ENCODE data around the gene TAF1B.

Gene TAF1B

DNA sequence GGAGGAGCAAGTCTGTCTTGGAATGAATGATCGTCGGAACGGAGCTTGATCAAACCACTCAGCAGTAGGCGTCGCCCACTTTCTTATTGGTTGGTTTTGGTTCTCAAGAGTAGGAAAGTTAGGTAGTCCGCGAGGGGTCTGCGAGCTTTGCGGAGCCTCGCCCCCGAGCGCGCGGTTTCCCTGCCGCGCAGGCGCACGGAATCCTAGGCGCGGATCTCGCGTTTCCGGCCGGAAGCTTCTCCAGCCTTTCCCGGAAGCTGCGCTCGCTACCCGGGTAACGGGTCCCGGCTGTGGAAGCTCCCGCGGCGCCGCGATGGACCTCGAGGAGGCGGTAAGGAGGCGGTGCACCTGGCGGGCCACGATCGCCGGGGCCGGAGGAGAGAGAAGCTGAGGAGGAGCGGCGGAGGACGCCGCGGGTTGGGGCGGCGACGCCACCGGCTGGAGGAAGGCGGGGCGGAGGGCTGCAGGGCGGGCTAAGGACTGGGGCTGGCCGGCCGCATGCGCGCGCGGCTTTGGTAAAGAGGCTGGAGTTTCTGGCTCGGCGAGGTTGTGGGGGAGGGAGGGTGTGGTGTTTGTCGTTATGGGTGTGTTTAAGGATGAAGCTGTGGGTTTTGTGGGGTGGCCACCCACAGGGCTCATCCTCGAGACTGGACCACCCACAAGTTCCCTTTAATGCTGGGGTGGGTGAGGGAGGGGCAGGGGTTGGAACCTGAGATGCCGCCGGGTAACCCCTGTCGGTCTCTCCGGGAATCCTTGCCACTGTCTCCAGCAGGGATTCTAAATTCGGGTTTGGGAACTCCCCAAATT lies at the start of gene TAF1B:
Gene TAF1B, plus strand, starts transcription at position 246 of the 807 bp plus-strand sequence. Its CDS starts 68 bp downstream, at position 314.
- TF ChIP-seq JUND (IDR thresholded peaks at IDR 0.05; ENCODE audit: low read depth), result no peak
- DNase-seq (ENCODE audit: low read depth in 1 of 2, low spot score in 1 of 2), result peak; percentile 79 to 94
- in situ Hi-C loops (cut with HindIII; ENCODE audit: low pct_unique_long_range_greater_than_20kb, low sequenced_read_pairs), result no loop called here

DNA sequence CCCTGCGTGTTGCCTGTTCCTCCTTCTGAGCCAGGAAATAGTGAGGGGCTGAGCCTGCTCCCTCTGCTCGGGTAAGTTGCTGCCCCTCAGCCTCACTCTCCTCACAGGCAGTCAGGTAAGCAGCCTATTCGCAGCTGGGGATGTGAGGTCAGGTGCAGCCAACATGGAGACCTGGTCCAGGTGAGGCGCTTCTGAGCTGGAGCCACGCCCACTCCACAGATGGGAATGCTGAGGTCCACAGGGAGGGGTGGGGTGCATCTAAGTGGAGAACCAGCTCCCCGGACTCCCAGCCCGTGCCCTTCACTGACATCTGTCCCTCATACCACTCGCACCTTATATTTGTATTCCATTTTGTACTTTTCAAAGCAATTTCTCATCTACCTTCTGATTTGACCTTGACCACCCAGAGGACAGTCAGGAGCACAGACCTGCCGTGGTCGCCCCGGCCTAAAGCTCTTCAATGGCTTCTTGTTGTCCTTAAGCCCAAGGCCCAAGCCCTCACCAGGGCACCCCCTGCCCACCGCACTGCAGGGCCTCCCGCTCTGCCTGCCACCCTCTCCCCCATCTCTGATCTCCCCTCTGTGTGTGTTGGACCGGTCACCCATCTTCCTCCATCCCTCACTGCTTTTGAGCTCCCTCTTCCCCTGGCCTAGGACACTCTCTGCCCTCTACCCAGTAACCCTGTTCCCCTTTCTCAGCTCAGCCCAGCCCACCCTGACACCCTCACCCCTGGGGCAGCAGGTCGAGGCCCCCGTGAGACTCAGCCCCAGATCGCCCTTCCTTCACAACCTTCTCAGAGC lies 49.2 kb upstream of the TAF1B start:
- TF ChIP-seq JUND (IDR thresholded peaks at IDR 0.05; ENCODE audit: low read depth), result no peak
- in situ Hi-C loops (cut with HindIII; ENCODE audit: low pct_unique_long_range_greater_than_20kb, low sequenced_read_pairs), result no loop called here
- no peak for DNase-seq (ENCODE audit: low read depth in 1 of 2, low spot score in 1 of 2)

DNA sequence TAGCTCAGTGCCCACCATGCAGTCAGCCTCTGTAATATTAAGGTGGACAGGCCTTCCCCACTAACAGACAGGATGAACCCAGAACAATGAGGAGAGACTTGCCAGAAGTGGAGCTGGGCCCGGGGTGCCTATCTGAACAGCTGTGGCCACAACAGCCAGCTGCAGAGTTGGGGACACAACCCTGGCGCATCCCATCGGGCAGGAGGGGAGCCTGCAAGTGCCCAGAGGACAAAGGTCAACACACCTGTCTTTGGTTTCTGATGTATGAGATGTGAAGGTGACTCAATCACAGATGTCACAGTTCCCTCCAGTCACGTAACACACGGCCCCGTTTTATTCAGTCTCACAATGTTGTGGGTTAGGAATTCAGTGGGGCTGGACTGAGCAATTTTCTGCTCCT lies 48.2 kb upstream of the TAF1B start:
- TF ChIP-seq JUND (IDR thresholded peaks at IDR 0.05; ENCODE audit: low read depth), result no peak
- no peak for DNase-seq (ENCODE audit: low read depth in 1 of 2, low spot score in 1 of 2)
- in situ Hi-C loops (cut with HindIII; ENCODE audit: low pct_unique_long_range_greater_than_20kb, low sequenced_read_pairs), result no loop called here

DNA sequence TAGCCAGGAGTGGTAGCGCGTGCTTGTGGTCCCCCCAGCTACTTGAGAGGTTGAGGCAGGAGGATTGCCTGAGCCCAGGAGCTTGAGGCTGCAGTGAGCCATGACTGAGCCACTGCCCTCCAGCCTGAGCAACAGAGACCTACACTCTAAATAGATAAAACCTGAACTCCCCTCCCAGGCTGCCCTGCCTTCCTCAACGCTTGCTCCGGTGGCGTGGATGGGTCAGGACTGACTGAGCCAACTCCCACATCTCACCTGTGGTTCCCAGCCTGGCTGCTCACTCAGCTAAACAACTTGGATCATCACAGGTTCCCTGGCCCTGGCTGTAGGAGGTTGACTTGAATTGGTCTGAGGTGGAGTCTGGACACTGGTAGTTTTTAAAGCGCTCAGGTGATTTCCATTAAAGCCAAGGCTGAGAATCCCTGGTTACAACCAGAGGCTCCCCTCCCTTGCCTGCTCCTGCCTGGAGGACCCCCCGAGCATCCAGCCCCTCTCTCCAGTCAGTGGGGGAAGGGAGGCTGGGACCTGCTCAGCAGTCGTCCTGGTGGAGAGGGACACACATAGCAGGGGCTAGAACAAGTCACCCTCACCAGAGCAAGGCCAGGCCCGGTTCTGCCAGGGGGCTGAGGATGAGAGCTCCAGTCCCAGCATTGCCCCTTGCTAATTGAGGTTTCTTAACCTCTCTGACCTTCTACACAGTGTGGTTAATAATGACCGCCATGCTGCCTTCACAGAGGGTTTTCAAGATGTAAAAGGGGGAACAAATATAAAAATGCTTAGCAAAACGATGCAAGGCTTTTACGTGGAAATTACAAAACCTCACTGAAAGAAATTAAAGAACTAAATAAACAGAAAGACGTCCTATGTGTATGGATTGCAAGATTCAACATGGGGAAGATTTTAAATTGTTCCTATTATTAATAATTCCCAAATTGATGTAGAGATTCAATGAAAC lies 46.9 kb upstream of the TAF1B start:
- TF ChIP-seq JUND (IDR thresholded peaks at IDR 0.05; ENCODE audit: low read depth), result no peak
- in situ Hi-C loops (cut with HindIII; ENCODE audit: low pct_unique_long_range_greater_than_20kb, low sequenced_read_pairs), result no loop called here
- DNase-seq (ENCODE audit: low read depth in 1 of 2, low spot score in 1 of 2), result no peak

DNA sequence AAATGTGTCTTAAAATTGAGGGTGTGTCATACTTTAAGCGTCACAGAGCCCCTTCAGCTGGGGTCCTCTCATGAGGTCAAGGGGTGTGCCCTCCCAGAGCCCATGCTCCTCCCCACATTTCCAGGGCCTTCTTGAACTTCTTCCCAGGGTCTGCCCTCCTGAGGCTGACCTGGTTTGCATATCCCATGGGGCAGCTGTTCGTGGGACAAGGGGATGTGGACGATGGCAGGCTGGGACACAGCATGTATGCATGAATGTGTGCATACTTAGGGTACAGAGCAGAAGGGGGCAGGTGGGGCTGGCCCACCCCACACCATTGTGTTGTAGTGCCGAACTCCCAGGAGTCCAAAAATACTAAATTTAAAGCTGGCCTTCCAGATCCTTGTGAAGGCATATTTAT lies 46.2 kb upstream of the TAF1B start:
- in situ Hi-C loops (cut with HindIII; ENCODE audit: low pct_unique_long_range_greater_than_20kb, low sequenced_read_pairs), result no loop called here
- no peak for TF ChIP-seq JUND (IDR thresholded peaks at IDR 0.05; ENCODE audit: low read depth)
- DNase-seq (ENCODE audit: low read depth in 1 of 2, low spot score in 1 of 2), result no peak

DNA sequence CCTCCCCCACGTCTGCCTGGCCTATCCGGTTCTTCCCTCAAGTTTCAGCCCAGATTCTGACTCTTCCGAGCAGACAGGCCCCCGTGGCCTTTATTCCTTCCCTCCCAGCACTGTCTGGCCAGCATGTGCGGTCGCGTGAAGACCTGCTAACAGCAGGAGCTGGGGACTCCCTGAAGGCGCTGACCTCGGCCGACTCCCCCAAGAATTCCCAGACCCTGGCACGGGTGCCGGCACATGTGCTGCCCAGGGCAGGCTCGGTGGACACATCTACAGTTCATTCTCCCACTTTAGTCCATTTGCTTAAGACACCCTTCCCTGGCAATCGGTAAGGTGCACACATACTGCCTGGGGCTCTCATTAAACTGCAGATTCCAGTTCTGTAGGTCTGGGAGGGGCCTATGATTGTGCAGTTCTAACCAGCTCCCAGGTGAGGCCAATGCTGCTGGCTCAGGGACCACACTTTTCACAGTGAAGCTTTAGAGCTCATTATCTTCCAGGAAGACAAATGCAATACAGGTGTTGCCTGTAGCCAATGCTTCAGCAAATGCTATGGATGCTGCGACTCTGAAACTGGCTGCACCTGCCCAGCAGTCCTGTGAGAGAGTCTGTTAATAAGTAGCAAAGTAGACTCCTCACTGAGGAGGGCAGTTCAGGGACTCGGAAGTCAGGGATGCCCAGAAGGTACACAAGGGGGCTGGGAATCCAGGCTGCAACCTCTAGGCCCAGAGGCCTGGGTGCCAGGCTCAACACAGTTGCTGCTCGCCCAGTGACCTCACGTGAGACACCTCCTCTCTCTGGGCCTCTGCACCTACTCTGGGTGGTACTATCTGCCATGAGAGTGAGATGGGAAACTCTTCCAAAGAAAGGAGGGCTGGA lies 45.4 kb upstream of the TAF1B start:
- DNase-seq (ENCODE audit: low read depth in 1 of 2, low spot score in 1 of 2), result peak in 1 of 2 experiments; percentile 86
- no peak for TF ChIP-seq JUND (IDR thresholded peaks at IDR 0.05; ENCODE audit: low read depth)
- in situ Hi-C loops (cut with HindIII; ENCODE audit: low pct_unique_long_range_greater_than_20kb, low sequenced_read_pairs), result no loop called here

DNA sequence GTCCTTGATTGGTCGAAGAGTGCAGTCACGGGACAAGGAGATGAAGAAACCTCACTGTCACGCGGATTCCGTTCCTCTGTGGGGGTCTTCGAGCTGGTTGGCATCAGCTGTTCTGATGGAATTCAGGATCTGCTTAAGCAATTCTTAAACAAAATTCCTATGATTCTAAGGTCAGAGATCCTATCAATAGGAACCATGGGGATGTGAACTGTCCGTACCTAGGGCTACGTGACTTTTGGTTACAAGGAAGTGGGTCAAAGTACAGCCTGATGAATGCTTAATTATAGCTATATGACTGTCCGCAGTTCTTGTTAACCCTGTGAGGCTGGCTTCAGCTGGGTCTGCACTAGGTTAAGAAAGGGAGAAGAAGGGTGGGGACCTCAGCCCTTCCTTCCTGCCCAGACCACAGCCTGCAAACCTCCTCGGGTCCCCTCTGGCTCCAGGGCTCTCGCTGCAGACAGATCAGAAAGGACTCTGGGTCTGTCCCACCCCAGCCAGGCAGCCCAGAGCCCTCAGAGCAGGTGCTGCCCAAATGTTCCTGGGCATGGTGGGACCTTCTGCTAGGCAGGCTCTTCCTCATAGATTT lies 44.2 kb upstream of the TAF1B start:
- peak in 1 of 2 experiments; percentile 61 for DNase-seq (ENCODE audit: low read depth in 1 of 2, low spot score in 1 of 2)
- in situ Hi-C loops (cut with HindIII; ENCODE audit: low pct_unique_long_range_greater_than_20kb, low sequenced_read_pairs), result no loop called here
- no peak for TF ChIP-seq JUND (IDR thresholded peaks at IDR 0.05; ENCODE audit: low read depth)

DNA sequence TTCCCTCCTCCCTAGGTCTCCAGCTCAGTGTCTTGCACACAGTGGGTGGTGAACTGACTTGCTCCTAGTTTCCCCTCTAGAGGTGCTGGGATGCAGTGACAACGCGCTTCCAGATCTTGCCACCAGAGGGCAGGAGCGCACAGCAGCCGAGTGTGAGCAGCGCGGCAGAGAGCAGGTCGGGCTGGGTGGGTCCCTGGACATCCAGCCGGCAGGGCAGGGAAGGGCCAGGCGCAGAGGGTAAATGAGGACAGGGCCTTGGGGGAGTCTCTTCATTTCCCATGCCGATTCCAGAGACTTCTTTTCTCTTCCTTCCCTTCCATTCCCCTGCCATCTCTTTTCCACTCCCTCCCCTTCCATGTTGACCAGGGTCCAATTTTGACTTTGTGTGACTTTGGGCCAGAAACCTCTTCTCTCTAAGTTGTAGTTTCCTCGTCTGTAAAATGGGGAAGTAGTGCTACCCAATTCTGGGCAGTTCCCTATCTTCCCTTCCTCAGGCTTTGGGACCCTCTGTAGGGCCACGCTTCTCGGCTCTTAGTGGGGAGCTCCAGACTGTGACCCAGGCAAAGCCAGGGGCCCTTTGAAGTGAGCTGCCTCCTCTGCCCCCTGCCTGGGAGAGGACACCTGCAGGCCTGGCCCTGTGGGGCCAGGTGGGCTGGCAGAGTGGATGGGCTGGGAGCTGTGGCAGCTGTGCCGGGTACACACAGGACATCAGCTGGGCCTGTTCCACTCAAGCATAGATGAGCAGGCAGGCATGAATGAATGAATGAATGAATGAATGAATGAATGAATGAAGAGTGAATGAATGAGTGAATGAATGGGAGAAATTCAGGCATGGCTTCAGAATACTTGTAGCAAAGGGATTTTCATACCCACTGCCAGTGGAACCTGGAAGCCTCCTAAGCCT lies 43.3 kb upstream of the TAF1B start:
- peak; percentile 61 to 83 for DNase-seq (ENCODE audit: low read depth in 1 of 2, low spot score in 1 of 2)
- in situ Hi-C loops (cut with HindIII; ENCODE audit: low pct_unique_long_range_greater_than_20kb, low sequenced_read_pairs), result no loop called here
- no peak for TF ChIP-seq JUND (IDR thresholded peaks at IDR 0.05; ENCODE audit: low read depth)

DNA sequence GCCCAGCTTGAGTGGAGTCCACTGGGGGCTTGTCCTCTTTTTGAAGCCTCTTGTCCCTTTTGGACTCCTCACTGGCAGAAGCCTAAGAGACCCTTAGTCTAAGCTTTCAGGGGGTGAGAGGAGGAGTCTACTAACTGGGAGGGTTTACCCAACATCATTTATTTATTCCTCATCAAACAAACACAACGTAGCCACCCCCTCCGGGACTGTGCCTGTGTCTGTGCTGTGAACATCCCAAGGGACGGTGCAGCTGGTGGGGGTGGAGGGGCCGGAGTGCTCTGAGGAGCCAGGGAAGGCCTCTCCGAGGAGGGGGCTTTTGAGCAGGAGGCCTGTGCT lies 42.7 kb upstream of the TAF1B start:
- TF ChIP-seq JUND (IDR thresholded peaks at IDR 0.05; ENCODE audit: low read depth), result no peak
- no peak for DNase-seq (ENCODE audit: low read depth in 1 of 2, low spot score in 1 of 2)
- in situ Hi-C loops (cut with HindIII; ENCODE audit: low pct_unique_long_range_greater_than_20kb, low sequenced_read_pairs), result no loop called here

DNA sequence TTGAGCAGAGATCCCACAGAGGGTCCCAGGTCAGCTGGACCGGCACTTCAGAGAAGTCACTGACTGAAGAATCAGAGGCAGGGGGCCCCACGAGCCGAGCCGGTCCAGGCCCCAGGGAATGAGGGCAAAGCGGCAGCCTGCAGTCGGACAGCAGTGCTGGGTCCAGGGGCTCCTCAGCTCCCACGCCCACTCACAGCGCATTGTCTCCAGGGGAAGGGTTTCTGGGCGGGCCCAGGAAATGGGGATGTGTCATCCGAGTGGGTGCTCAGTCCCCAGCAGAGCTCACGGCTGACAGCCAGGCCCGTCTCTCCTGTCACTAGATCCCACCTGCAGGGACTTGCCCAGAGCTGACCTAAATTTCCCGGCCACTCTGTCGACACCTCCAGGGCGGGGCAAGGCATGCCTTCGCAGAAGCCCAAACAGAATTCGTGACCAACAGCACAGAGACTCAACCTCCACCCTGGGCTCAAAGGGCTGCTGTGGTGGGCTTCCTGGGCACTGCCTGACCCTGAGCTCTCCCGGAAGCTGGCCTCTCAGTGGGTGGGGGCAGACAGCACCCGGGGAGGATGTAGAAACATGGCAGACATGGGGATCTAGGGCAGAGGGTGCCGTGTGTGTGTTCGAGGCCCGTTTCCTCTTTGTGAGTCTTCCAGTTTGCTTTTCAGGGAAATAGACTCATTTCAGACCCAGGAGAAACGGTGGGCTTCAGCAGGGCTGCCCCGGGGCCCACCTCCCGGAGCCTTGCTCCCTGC lies 42.1 kb upstream of the TAF1B start:
- TF ChIP-seq JUND (IDR thresholded peaks at IDR 0.05; ENCODE audit: low read depth), result no peak
- DNase-seq (ENCODE audit: low read depth in 1 of 2, low spot score in 1 of 2), result no peak
- in situ Hi-C loops (cut with HindIII; ENCODE audit: low pct_unique_long_range_greater_than_20kb, low sequenced_read_pairs), result no loop called here

All from T47D (cell line).